ENCODE results near the gene TXNRD1. TPM values are rescaled to one million over a fixed set of nuclear protein-coding genes. Genes with fewer than 3 reads are reported as not detected.

TXNRD1 gene
- total RNA-seq, 1 donor, result 502 TPM

- Histone ChIP-seq H3K9me3 (ENCODE audit: low read depth, low read length) (no peaks in the 10 kb centered on the region), H3K36me3 (ENCODE audit: insufficient read depth, low read length) (no peaks in the 10 kb centered on the region), H3K4me1 (ENCODE audit: insufficient read depth, low read length) (peaks cover 13% of the 10 kb centered on the region), H4K20me1 (ENCODE audit: insufficient read depth, low read length) (no peaks in the 10 kb centered on the region), H3K4me3 (ENCODE audit: insufficient read depth, low read length) (no peak overlapping the region), H3K79me2 (ENCODE audit: insufficient read depth, low read length) (no peaks in the 10 kb centered on the region), H3K4me2 (ENCODE audit: insufficient read depth, low read length) (no peak overlapping the region), H3K27ac (ENCODE audit: low read depth, low read length) (no peak overlapping the region), H2AFZ (ENCODE audit: low read length) (no peak overlapping the region), H3K27me3 (ENCODE audit: insufficient read depth, low read length) (no peaks in the 10 kb centered on the region)
- DNase-seq (ENCODE audit: insufficient read length, low spot score, missing footprints), result no peak
- TF ChIP-seq, protein P1, sequence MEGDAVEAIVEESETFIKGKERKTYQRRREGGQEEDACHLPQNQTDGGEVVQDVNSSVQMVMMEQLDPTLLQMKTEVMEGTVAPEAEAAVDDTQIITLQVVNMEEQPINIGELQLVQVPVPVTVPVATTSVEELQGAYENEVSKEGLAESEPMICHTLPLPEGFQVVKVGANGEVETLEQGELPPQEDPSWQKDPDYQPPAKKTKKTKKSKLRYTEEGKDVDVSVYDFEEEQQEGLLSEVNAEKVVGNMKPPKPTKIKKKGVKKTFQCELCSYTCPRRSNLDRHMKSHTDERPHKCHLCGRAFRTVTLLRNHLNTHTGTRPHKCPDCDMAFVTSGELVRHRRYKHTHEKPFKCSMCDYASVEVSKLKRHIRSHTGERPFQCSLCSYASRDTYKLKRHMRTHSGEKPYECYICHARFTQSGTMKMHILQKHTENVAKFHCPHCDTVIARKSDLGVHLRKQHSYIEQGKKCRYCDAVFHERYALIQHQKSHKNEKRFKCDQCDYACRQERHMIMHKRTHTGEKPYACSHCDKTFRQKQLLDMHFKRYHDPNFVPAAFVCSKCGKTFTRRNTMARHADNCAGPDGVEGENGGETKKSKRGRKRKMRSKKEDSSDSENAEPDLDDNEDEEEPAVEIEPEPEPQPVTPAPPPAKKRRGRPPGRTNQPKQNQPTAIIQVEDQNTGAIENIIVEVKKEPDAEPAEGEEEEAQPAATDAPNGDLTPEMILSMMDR (IDR thresholded peaks at IDR 0.05; ENCODE audit: extremely low read depth, low read depth, low read length), result no peak
Measured at GRCh38 chr12:104222976-104223375, 7.4 kb downstream of the TXNRD1 start.

DNA sequence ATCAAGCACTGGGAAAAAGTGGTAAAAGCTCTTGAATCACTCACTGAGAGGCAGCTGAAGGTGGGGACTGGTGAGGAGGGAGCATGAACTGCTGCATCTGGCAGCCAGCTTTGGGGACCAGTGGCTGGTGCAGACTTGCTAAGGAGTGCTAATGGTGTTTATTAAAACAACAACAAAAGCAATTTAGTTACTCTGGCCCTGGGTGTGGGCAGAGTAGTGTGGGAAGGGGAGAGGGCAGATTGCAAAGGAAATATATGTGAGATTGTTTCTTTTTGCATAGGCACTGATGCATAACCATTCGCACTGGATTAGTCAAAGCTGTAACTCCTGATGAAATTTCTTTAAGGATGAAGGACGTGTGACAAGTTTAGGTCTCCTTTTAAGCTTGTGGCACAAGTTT lies 8.1 kb downstream of the TXNRD1 start:
- H3K4me1 ChIP-seq (ENCODE audit: insufficient read depth, low read length), result peaks cover 13% of the 10 kb centered on the region
- no peak for DNase-seq (ENCODE audit: insufficient read length, low spot score, missing footprints)
- no peaks in the 10 kb centered on the region for H3K9me3 ChIP-seq (ENCODE audit: low read depth, low read length)
- no peak overlapping the region for H3K27ac ChIP-seq (ENCODE audit: low read depth, low read length)
- H3K27me3 ChIP-seq (ENCODE audit: insufficient read depth, low read length), result no peaks in the 10 kb centered on the region
- H3K36me3 ChIP-seq (ENCODE audit: insufficient read depth, low read length), result no peaks in the 10 kb centered on the region
- TF ChIP-seq, protein P1 (IDR thresholded peaks at IDR 0.05; ENCODE audit: extremely low read depth, low read depth, low read length), result no peak
- no peak overlapping the region for H3K4me3 ChIP-seq (ENCODE audit: insufficient read depth, low read length)
- no peak overlapping the region for H3K4me2 ChIP-seq (ENCODE audit: insufficient read depth, low read length)
- no peaks in the 10 kb centered on the region for H3K79me2 ChIP-seq (ENCODE audit: insufficient read depth, low read length)
- no peaks in the 10 kb centered on the region for H4K20me1 ChIP-seq (ENCODE audit: insufficient read depth, low read length)
- H2AFZ ChIP-seq (ENCODE audit: low read length), result no peak overlapping the region

GRCh38 chr12:104226672-104227071 lies 11.1 kb downstream of the TXNRD1 start:
- Histone ChIP-seq H4K20me1 (ENCODE audit: insufficient read depth, low read length) (no peaks in the 10 kb centered on the region), H3K27ac (ENCODE audit: low read depth, low read length) (no peak overlapping the region), H3K36me3 (ENCODE audit: insufficient read depth, low read length) (no peaks in the 10 kb centered on the region), H3K79me2 (ENCODE audit: insufficient read depth, low read length) (no peaks in the 10 kb centered on the region), H3K4me2 (ENCODE audit: insufficient read depth, low read length) (no peak overlapping the region), H3K9me3 (ENCODE audit: low read depth, low read length) (no peaks in the 10 kb centered on the region), H3K27me3 (ENCODE audit: insufficient read depth, low read length) (no peaks in the 10 kb centered on the region), H3K4me1 (ENCODE audit: insufficient read depth, low read length) (no peaks in the 10 kb centered on the region), H3K4me3 (ENCODE audit: insufficient read depth, low read length) (no peak overlapping the region), H2AFZ (ENCODE audit: low read length) (no peak overlapping the region)
- no peak for DNase-seq (ENCODE audit: insufficient read length, low spot score, missing footprints)
- TF ChIP-seq, protein P1 (IDR thresholded peaks at IDR 0.05; ENCODE audit: extremely low read depth, low read depth, low read length), result no peak

- H3K79me2 ChIP-seq (ENCODE audit: insufficient read depth, low read length), result no peaks in the 10 kb centered on the region
- no peaks in the 10 kb centered on the region for H3K4me1 ChIP-seq (ENCODE audit: insufficient read depth, low read length)
- H3K4me2 ChIP-seq (ENCODE audit: insufficient read depth, low read length), result no peak overlapping the region
- H3K4me3 ChIP-seq (ENCODE audit: insufficient read depth, low read length), result no peak overlapping the region
- TF ChIP-seq, protein P1 (IDR thresholded peaks at IDR 0.05; ENCODE audit: extremely low read depth, low read depth, low read length), result peak; percentile 7
- DNase-seq (ENCODE audit: insufficient read length, low spot score, missing footprints), result no peak
- no peaks in the 10 kb centered on the region for H4K20me1 ChIP-seq (ENCODE audit: insufficient read depth, low read length)
- H3K27me3 ChIP-seq (ENCODE audit: insufficient read depth, low read length), result no peaks in the 10 kb centered on the region
- H3K36me3 ChIP-seq (ENCODE audit: insufficient read depth, low read length), result no peaks in the 10 kb centered on the region
- H2AFZ ChIP-seq (ENCODE audit: low read length), result no peak overlapping the region
- no peak overlapping the region for H3K27ac ChIP-seq (ENCODE audit: low read depth, low read length)
- peaks cover 11% of the 10 kb centered on the region for H3K9me3 ChIP-seq (ENCODE audit: low read depth, low read length)
Measured at GRCh38 chr12:104230304-104231095, 14.9 kb downstream of the TXNRD1 start.

All from osteoblast (primary cell).